HEK293T (cell line): ENCODE measurements around the gene APBB2.

Experiments
- BHLHE40 ChIP-seq: fragments of 450-650 bp; IDR thresholded peaks from 2 replicates; pipeline ENCODE4 v1.6.1; 2016; ENCODE audit warnings: mild to moderate bottlenecking, moderate library complexity, borderline replicate concordance
- CTBP1 ChIP-seq: fragments of 450-650 bp; IDR thresholded peaks from 2 replicates; pipeline ENCODE4 v1.6.1; 2016; ENCODE audit warnings: borderline replicate concordance
- ELF4 ChIP-seq: fragments of 450-650 bp; IDR thresholded peaks from 2 replicates; pipeline ENCODE4 v1.6.1; 2017; ENCODE audit warnings: antibody characterized with exemption
- FOXA1 ChIP-seq: fragments of 450-650 bp; IDR thresholded peaks from 2 replicates; pipeline ENCODE4 v1.6.1; 2016; ENCODE audit warnings: mild to moderate bottlenecking
- FOXK2 ChIP-seq: fragments of 450-650 bp; IDR thresholded peaks from 2 replicates; pipeline ENCODE4 v1.6.1; 2016; ENCODE audit warnings: mild to moderate bottlenecking
- FOXM1 ChIP-seq: fragments of 450-650 bp; IDR thresholded peaks from 2 replicates; pipeline ENCODE4 v1.6.1; 2017; ENCODE audit warnings: mild to moderate bottlenecking, borderline replicate concordance
- HDGF ChIP-seq: fragments of 450-650 bp; IDR thresholded peaks from 2 replicates; pipeline ENCODE4 v1.6.1; 2017; ENCODE audit warnings: antibody characterized with exemption, borderline replicate concordance
- PKNOX1 ChIP-seq: fragments of 450-650 bp; IDR thresholded peaks from 2 replicates; pipeline ENCODE4 v1.6.1; 2016
- SP1 ChIP-seq: fragments of 450-650 bp; IDR thresholded peaks from 2 replicates; pipeline ENCODE4 v1.6.1; 2017
- SUZ12 ChIP-seq: fragments of 450-650 bp; IDR thresholded peaks from 2 replicates; pipeline ENCODE4 v1.6.1; 2016; ENCODE audit warnings: mild to moderate bottlenecking

- no peak for TF ChIP-seq ELF4
- no peak for TF ChIP-seq SUZ12
- TF ChIP-seq HDGF: no peak
- no peak for TF ChIP-seq BHLHE40
- no peak for TF ChIP-seq FOXA1
- TF ChIP-seq PKNOX1: no peak
- TF ChIP-seq FOXK2: no peak
- no peak for TF ChIP-seq CTBP1
- no peak for TF ChIP-seq FOXM1
- no peak for TF ChIP-seq SP1
Measured at GRCh38 chr4:40962551-40963180, 251.7 kb downstream of the APBB2 start.
